ENCODE results near the gene DMGDH.
"Not testable (repeated sequence)": the region's sequence is repeated elsewhere in the genome, so short reads cannot be mapped to it uniquely, and the experiment has no call there.

DMGDH gene

DNA sequence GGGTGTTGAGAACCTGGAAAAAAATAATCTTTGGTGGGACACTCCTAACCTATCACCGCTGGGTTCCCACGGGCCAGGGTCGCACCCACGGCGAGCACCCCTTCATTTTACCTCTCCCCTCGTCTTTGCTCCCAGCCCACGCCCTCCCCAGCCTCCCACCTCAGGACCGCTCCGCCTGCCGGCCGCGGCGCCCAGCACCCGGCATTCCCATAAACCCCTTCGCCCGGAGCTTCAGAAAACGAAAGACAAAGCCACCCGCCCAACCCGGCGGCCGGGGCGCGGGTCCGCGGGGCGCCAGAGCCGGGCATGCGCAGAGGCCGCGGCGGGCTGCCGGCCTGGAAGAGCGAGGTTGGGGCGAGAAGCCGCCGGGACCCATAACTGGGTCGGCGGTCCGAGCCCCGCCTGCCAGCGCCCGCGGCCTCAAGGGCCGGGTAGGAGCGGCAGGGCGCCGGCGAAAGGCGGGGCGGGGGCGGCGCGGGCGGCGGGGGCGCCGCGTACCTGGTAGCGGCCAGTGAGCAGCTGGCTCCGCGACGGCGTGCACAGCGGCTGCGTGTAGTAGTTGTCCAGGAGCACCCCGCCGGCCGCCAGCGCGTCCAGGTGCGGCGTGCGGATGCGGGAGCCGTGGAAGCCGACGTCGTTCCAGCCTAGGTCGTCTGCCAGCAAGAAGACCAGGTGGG, 84.9 kb downstream of the DMGDH start:
- H3K27me3 ChIP-seq (ENCODE audit: control insufficient read depth, insufficient read depth, low read length) = peaks cover 5% of the 10 kb centered on the region
- peak overlapping the region; percentile 86 for H3K4me3 ChIP-seq (ENCODE audit: low read length)
- H3K4me1 ChIP-seq (ENCODE audit: control insufficient read depth, low read depth, low read length) = peaks cover 15% of the 10 kb centered on the region
- no peaks in the 10 kb centered on the region for H3K36me3 ChIP-seq (ENCODE audit: control insufficient read depth, low read depth, low read length)
- H3K9ac ChIP-seq (ENCODE audit: low read length) = peak overlapping the region; percentile 75
- H3K9me3 ChIP-seq (ENCODE audit: control insufficient read depth, low read depth, low read length) = no peaks in the 10 kb centered on the region
- H3K27ac ChIP-seq (ENCODE audit: low read length) = peak overlapping the region; percentile 6

DNA sequence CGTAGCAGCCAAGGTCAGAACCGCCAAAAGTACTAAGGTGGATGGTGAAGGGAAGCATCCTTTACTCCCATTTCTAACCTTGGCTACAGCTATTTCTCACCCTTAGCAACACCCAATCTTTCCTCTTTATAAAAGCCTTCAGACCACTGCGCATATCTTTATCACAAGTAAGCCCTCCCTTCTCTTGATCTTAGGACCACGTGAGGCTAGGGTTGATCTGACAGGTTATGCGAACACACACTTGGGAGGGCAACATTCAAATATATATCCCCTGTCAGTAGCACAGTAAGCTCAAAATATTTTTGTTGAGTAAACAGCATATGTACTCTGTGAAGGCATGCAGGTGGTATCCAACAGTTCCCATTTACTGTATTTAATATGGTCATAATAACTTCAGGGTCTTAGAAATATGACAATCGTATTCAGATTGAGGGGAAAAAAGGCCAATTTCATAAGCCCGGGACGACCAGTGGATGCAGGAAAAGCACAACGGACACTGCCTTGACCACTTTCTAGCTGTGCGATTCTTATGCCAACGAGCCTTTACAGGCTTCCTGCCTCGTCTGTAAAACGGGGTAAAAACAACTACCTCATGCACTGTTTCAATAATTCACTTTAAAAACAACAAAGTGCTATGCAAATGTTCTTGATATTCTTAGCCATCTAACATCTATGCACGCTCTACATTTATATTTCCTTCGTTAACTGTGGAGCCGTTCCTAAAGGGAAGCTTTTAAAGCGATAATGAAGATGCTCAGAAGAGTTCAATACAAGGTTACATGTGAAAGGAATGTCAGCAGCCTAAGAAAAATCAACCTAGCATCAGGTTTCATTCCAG, 85.7 kb downstream of the DMGDH start:
- Histone ChIP-seq H3K9me3 (ENCODE audit: control insufficient read depth, low read depth, low read length) (no peaks in the 10 kb centered on the region), H3K9ac (ENCODE audit: low read length) (peak overlapping the region; percentile 75), H3K36me3 (ENCODE audit: control insufficient read depth, low read depth, low read length) (no peaks in the 10 kb centered on the region), H3K4me3 (ENCODE audit: low read length) (peak overlapping the region; percentile 86), H3K4me1 (ENCODE audit: control insufficient read depth, low read depth, low read length) (peaks cover 15% of the 10 kb centered on the region), H3K27me3 (ENCODE audit: control insufficient read depth, insufficient read depth, low read length) (peaks cover 5% of the 10 kb centered on the region), H3K27ac (ENCODE audit: low read length) (peak overlapping the region; percentile 6)

DNA sequence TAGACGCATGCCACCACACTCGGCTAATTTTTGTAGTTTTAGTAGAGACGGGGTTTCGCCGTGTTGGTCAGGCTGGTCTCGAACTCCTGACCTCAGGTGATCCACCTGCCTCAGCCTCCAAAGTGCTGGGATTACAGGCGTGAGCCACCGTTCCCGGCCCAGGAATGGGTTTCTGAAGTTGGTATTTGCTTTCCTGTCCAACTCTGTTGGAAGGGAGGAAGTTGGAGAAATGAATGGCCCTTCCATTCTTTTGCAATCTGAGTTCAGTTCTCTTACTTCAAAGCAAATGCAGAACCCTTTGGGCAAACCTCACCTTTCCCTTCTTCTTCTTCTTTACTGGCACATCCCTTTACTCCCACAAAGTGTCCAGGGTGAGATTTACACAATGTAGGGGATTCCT, 86.3 kb downstream of the DMGDH start:
- not testable (repeated sequence) for H3K9ac ChIP-seq (ENCODE audit: low read length); H3K27me3 ChIP-seq (ENCODE audit: control insufficient read depth, insufficient read depth, low read length); H3K27ac ChIP-seq (ENCODE audit: low read length); H3K9me3 ChIP-seq (ENCODE audit: control insufficient read depth, low read depth, low read length); H3K36me3 ChIP-seq (ENCODE audit: control insufficient read depth, low read depth, low read length)
- Histone ChIP-seq H3K4me3 (ENCODE audit: low read length) (peak overlapping the region; percentile 86), H3K4me1 (ENCODE audit: control insufficient read depth, low read depth, low read length) (peaks cover 15% of the 10 kb centered on the region)

DNA sequence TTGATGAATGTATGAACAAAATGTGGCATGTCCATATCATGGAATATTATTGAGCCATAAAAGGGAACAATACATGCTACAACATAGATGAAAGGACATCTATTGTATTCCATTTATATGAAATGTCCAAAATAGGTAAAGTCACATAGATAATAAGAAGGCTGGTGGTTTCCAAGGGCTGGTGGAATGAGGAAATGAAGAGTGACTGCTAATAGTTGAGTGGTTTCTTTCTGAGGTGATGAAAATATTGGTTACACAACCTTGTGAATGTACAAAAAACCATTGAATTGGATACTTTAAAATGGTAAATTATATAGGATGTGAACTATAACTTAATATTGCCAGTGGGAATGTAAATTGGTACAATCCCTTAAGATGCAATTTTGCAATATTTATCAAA, 89.6 kb downstream of the DMGDH start:
- Histone ChIP-seq H3K27me3 (ENCODE audit: control insufficient read depth, insufficient read depth, low read length) (no peaks in the 10 kb centered on the region), H3K9me3 (ENCODE audit: control insufficient read depth, low read depth, low read length) (no peaks in the 10 kb centered on the region), H3K36me3 (ENCODE audit: control insufficient read depth, low read depth, low read length) (no peaks in the 10 kb centered on the region), H3K4me3 (ENCODE audit: low read length) (no peak overlapping the region), H3K4me1 (ENCODE audit: control insufficient read depth, low read depth, low read length) (peaks cover 13% of the 10 kb centered on the region), H3K27ac (ENCODE audit: low read length) (no peak overlapping the region), H3K9ac (ENCODE audit: low read length) (no peak overlapping the region)

DNA sequence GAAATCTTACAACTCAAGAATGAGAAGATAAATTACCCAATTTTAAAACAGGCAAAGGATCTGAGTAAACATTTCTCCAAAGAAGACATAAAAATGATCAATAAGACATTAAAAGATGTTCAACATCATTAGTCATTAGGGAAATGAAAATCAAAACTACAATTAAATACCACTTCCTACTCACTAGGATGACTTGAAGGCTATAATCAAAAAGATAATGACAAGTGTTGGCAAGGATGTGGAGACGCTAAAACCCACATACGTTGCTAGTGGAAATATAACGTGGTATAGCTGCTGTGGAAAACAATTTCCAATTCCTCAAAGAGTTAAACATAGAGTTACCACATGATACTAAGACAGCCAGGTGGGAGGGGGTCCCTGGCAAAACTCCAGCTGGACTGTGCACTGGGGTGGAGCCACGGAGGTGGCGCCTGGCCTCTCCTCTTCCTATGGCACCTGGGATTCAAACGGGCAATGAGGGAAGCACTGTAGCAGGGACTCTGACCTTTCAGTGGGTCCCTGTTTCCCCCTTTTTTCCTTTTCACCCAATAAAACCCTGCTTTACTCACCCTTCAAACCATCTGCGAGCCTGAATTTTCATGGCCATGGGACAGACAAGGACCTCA, 90.2 kb downstream of the DMGDH start:
- Histone ChIP-seq H3K9me3 (ENCODE audit: control insufficient read depth, low read depth, low read length) (no peaks in the 10 kb centered on the region), H3K4me3 (ENCODE audit: low read length) (no peak overlapping the region), H3K27ac (ENCODE audit: low read length) (no peak overlapping the region), H3K27me3 (ENCODE audit: control insufficient read depth, insufficient read depth, low read length) (no peaks in the 10 kb centered on the region), H3K36me3 (ENCODE audit: control insufficient read depth, low read depth, low read length) (no peaks in the 10 kb centered on the region), H3K4me1 (ENCODE audit: control insufficient read depth, low read depth, low read length) (peaks cover 13% of the 10 kb centered on the region), H3K9ac (ENCODE audit: low read length) (no peak overlapping the region)

DNA sequence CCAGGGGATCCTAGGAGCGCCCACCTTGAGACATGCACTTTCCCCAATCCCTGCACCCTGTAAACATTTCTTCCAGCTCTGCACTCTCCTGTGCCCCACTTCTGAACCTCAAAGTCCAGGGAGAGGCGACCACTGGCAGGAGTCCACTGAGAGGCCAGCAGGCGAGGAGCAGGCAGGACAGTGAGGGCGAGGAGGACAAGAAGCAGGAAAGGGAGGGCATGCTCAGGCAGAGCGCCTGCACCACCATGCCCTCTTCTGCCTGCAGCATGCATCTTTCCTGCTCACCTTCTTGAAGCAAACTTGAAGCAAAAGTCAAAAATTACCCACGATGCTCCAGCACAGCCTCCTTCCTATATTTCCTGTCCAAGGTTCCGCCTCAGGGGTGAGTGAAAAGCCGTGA, 94.4 kb downstream of the DMGDH start:
- Histone ChIP-seq H3K36me3 (ENCODE audit: control insufficient read depth, low read depth, low read length) (no peaks in the 10 kb centered on the region), H3K9me3 (ENCODE audit: control insufficient read depth, low read depth, low read length) (no peaks in the 10 kb centered on the region), H3K4me3 (ENCODE audit: low read length) (no peak overlapping the region), H3K9ac (ENCODE audit: low read length) (no peak overlapping the region), H3K4me1 (ENCODE audit: control insufficient read depth, low read depth, low read length) (peaks cover 4% of the 10 kb centered on the region), H3K27me3 (ENCODE audit: control insufficient read depth, insufficient read depth, low read length) (no peaks in the 10 kb centered on the region), H3K27ac (ENCODE audit: low read length) (no peak overlapping the region)

DNA sequence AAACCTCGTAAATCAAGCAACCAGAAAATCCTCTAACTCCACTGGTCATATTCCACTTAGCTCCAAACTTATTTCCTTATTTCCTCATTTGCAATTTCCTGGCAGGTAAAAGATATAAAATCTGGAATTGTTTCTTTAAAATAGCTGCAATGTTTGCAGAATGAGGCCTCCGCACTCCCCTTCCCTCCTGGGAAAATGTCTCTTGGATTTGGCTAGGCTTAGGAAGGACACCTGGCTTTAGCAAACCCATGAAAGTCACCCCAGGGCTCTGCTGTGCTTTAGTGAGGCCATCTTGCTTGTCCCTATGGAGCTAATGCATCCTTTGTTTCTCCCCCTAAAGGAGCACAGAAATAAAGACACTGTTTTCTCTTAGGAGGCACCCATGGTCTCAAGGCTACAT, 94.9 kb downstream of the DMGDH start:
- Histone ChIP-seq H3K4me1 (ENCODE audit: control insufficient read depth, low read depth, low read length) (peaks cover 4% of the 10 kb centered on the region), H3K27ac (ENCODE audit: low read length) (no peak overlapping the region), H3K9me3 (ENCODE audit: control insufficient read depth, low read depth, low read length) (no peaks in the 10 kb centered on the region), H3K9ac (ENCODE audit: low read length) (no peak overlapping the region), H3K36me3 (ENCODE audit: control insufficient read depth, low read depth, low read length) (no peaks in the 10 kb centered on the region), H3K4me3 (ENCODE audit: low read length) (no peak overlapping the region), H3K27me3 (ENCODE audit: control insufficient read depth, insufficient read depth, low read length) (no peaks in the 10 kb centered on the region)

DNA sequence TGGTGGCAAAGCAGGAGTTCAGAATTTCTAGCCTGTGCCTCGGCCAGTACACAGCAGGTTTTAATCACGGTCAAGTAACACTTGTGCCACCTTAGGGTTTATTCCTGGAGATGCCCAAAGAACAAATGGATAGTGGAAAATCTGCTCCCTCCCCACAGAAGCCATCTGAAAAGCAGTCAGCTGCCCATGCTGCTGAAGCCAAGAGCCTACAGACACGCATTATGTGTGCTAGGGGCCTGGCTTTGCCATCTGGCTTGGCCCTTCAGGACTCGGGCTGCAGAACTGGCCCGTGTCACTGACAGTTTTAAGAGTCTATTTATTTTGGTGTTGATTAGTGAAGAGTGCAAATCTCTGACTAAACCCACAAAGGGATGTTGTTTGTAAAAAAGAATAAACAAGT, 95.5 kb downstream of the DMGDH start:
- H3K4me3 ChIP-seq (ENCODE audit: low read length) = no peak overlapping the region
- peaks cover 4% of the 10 kb centered on the region for H3K4me1 ChIP-seq (ENCODE audit: control insufficient read depth, low read depth, low read length)
- H3K27me3 ChIP-seq (ENCODE audit: control insufficient read depth, insufficient read depth, low read length) = no peaks in the 10 kb centered on the region
- H3K9me3 ChIP-seq (ENCODE audit: control insufficient read depth, low read depth, low read length) = no peaks in the 10 kb centered on the region
- H3K27ac ChIP-seq (ENCODE audit: low read length) = no peak overlapping the region
- no peak overlapping the region for H3K9ac ChIP-seq (ENCODE audit: low read length)
- H3K36me3 ChIP-seq (ENCODE audit: control insufficient read depth, low read depth, low read length) = no peaks in the 10 kb centered on the region

DNA sequence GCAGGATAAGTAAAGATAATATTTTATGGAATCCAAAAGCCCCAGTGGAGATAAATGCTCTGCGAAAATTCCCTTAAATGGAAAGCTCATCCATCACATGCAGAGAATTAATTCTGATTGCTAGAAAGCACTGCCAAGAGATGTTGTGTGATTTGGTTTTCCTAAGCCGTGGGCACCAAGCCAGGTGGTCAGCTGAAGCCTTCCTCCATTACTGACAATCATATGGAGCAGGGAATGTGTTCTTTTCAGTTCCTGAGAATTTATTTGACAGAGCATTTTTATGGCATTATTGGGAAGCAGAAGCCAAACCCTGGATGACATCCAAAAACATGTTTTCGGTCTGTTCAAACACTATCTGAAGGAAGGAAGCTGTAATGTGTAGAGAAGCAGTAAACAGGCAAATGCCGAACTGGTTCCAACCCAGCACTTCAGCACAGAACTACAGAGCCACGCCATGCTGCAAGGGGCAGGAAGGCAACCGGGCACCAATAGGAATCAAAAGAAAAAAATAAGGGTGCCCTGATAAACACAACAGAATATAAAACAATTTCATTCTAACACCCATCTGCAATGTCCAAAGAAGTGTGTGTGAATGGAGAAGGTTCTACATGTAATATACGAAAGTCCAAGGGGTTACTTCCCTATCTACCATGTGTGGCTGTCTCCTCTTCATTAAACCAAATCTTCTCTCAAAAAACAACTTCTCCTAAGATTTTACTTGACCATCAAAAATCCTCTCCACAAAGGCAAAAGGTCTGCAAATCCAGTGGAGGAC, 96.6 kb downstream of the DMGDH start:
- Histone ChIP-seq H3K9ac (ENCODE audit: low read length) (no peak overlapping the region), H3K27ac (ENCODE audit: low read length) (no peak overlapping the region), H3K9me3 (ENCODE audit: control insufficient read depth, low read depth, low read length) (no peaks in the 10 kb centered on the region), H3K4me1 (ENCODE audit: control insufficient read depth, low read depth, low read length) (peaks cover 4% of the 10 kb centered on the region), H3K4me3 (ENCODE audit: low read length) (no peak overlapping the region), H3K36me3 (ENCODE audit: control insufficient read depth, low read depth, low read length) (no peaks in the 10 kb centered on the region), H3K27me3 (ENCODE audit: control insufficient read depth, insufficient read depth, low read length) (no peaks in the 10 kb centered on the region)

DNA sequence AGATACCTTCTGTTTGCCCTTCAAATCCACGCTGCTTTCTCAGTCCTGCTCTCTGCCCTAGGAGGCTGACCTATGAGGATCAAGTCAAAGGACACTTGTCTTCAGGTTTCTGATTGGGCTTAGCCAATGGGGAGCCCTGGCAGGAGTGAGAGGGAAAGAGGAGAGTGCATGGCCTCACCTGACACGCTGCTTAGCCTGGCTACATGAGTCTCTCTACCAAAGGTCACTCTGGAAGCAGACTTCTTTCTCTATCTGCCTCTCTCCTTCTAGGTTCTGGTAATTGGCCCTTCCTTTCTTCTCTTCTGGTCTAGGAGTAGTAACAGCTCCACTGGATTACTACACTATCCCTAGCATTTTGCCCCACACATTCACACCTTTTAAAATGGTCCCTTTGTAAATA, 97.5 kb downstream of the DMGDH start:
- Histone ChIP-seq H3K4me1 (ENCODE audit: control insufficient read depth, low read depth, low read length) (peaks cover 4% of the 10 kb centered on the region), H3K27ac (ENCODE audit: low read length) (no peak overlapping the region), H3K9ac (ENCODE audit: low read length) (no peak overlapping the region), H3K36me3 (ENCODE audit: control insufficient read depth, low read depth, low read length) (no peaks in the 10 kb centered on the region), H3K9me3 (ENCODE audit: control insufficient read depth, low read depth, low read length) (no peaks in the 10 kb centered on the region), H3K27me3 (ENCODE audit: control insufficient read depth, insufficient read depth, low read length) (no peaks in the 10 kb centered on the region), H3K4me3 (ENCODE audit: low read length) (no peak overlapping the region)

DNA sequence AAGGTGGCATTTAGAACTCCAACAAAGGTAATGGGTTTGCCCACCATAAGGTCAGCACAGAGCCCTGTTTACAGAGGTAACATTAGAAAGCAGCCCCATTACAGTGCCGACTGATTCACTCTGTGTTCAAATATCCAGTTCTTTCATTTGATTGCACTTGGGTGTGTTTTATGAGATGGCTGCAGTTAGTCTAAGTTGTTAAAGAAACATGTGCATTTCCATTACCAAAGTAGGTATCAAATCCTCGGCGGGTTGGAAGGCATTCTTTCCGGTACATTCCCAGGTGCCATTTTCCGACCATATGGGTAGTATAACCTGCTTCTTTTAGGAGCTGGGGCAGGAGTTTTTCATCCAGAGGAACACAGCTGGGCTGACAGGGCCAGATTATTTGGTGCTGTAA, 100.7 kb downstream of the DMGDH start:
- peaks cover 3% of the 10 kb centered on the region for H3K36me3 ChIP-seq (ENCODE audit: control insufficient read depth, low read depth, low read length)
- H3K4me3 ChIP-seq (ENCODE audit: low read length) = no peak overlapping the region
- H3K9ac ChIP-seq (ENCODE audit: low read length) = no peak overlapping the region
- no peak overlapping the region for H3K27ac ChIP-seq (ENCODE audit: low read length)
- H3K9me3 ChIP-seq (ENCODE audit: control insufficient read depth, low read depth, low read length) = no peaks in the 10 kb centered on the region
- no peaks in the 10 kb centered on the region for H3K27me3 ChIP-seq (ENCODE audit: control insufficient read depth, insufficient read depth, low read length)
- no peaks in the 10 kb centered on the region for H3K4me1 ChIP-seq (ENCODE audit: control insufficient read depth, low read depth, low read length)
